Vagina (tissue), 2 donors: ENCODE data around the gene ABCF2.

Experiments
- CTCF ChIP-seq, 3 experiments: fragments of 450-650 bp in 2 of 3; fragments of 200-600 bp in 1 of 3; sonication (generic) in 1 of 3; IDR thresholded peaks; one replicate each; pipeline ENCODE4 v1.5.1; 2017 to 2019; ENCODE audit warnings: antibody characterized with exemption in 3 of 3, mild to moderate bottlenecking in 2 of 3, moderate library complexity in 2 of 3
- POLR2A ChIP-seq, 2 donors: fragments of 450-650 bp; IDR thresholded peaks; one replicate each; pipeline ENCODE4 v1.6.1; 2017; ENCODE audit warnings: antibody characterized with exemption in 2 of 2, mild to moderate bottlenecking in 2 of 2, moderate library complexity in 2 of 2
- POLR2AphosphoS5 ChIP-seq, 2 donors: sonication (generic); formaldehyde crosslinking; IDR thresholded peaks; one replicate each; pipeline ENCODE4 v1.9.0; 2017; ENCODE audit warnings: antibody characterized with exemption in 2 of 2, mild to moderate bottlenecking in 2 of 2, low read depth in 1 of 2; ENCODE audit not compliant: insufficient read depth in 1 of 2

- TF ChIP-seq CTCF (IDR thresholded peaks at IDR 0.05) (no peak), POLR2AphosphoS5 (IDR thresholded peaks at IDR 0.05; ENCODE audit: insufficient read depth in 1 of 2, low read depth in 1 of 2) (no peak), POLR2A (IDR thresholded peaks at IDR 0.05) (no peak)
These were observed 32.8 kb downstream of the ABCF2 start for GRCh38 chr7:151194188-151194587.
